Caco-2 (cell line): ENCODE measurements around the gene CARM1. TPM values are rescaled to one million over a fixed set of nuclear protein-coding genes. Genes with fewer than 3 reads are reported as not detected.

ENCODE experiments used
- BruUV-seq: library from RNA; stranded (reverse); fragments of 400-500 nt; replicated peaks from 2 replicates; lab custom pipeline; 2021; lab: Mats Ljungman, UMichigan
- CTCF ChIA-PET: fragments of 300-600 bp; sonication (Branson Sonifier 250); formaldehyde crosslinking; loops from one replicate; lab custom pipeline; 2022; ENCODE audit warnings: antibody characterized with exemption; lab: Charles Lee
- POLR2A ChIA-PET: fragments of 300-600 bp; sonication (Branson Sonifier 250); formaldehyde crosslinking; loops from one replicate; lab custom pipeline; 2022; ENCODE audit warnings: antibody characterized with exemption; lab: Charles Lee
- DNase-seq, 2 experiments: peaks; one replicate each; pipeline versions ENCODE4 v3.0.0 to v3.0.0-alpha.2; 2020 to 2022
- H3K27me3 ChIP-seq: replicated peaks from 2 replicates; pipeline ENCODE4 v1.6.0; 2011; ENCODE audit warnings: low read length; ENCODE audit not compliant: control insufficient read depth, insufficient read depth
- H3K36me3 ChIP-seq: 2 replicates; pipeline ENCODE4 v1.5.1; 2011; ENCODE audit warnings: low read length; ENCODE audit not compliant: control insufficient read depth, insufficient read depth
- H3K4me1 ChIP-seq: fragments of 250-450 bp; sonication (Bioruptor Pico); 2 replicates; pipeline ENCODE4 v1.5.1; 2020; ENCODE audit warnings: mild to moderate bottlenecking
- H3K4me3 ChIP-seq: 2 replicates; pipeline ENCODE4 v1.5.1; 2011; ENCODE audit warnings: low read depth, mild to moderate bottlenecking, control low read depth, low read length
- H3K9me3 ChIP-seq: fragments of 250-450 bp; sonication (Bioruptor Pico); 2 replicates; pipeline ENCODE4 v1.5.1; 2020; ENCODE audit warnings: mild to moderate bottlenecking, moderate library complexity
- H3K27ac Mint-ChIP-seq: one replicate; pipeline ENCODE4 v1.8.0; 2022; ENCODE audit warnings: mixed read lengths; ENCODE audit not compliant: unreplicated experiment
- H3K27me3 Mint-ChIP-seq: one replicate; pipeline ENCODE4 v1.8.0; 2022; ENCODE audit warnings: mixed read lengths; ENCODE audit not compliant: insufficient read depth, unreplicated experiment
- H3K36me3 Mint-ChIP-seq: one replicate; pipeline ENCODE4 v1.8.0; 2022; ENCODE audit warnings: mild to moderate bottlenecking, mixed read lengths; ENCODE audit not compliant: insufficient read depth, unreplicated experiment
- H3K4me1 Mint-ChIP-seq: one replicate; pipeline ENCODE4 v1.8.0; 2022; ENCODE audit warnings: low read depth, mixed read lengths; ENCODE audit not compliant: unreplicated experiment
- H3K4me3 Mint-ChIP-seq: one replicate; pipeline ENCODE4 v1.8.0; 2022; ENCODE audit warnings: mild to moderate bottlenecking, moderate library complexity, mixed read lengths; ENCODE audit not compliant: unreplicated experiment
- H3K9me3 Mint-ChIP-seq: one replicate; pipeline ENCODE4 v1.8.0; 2022; ENCODE audit warnings: mixed read lengths; ENCODE audit not compliant: unreplicated experiment
- intact Hi-C: fragments of 100-400 bp; cut with micrococcal nuclease; formaldehyde crosslinking; loops from one replicate; pipeline ENCODE4 v1.10.0; 2022; ENCODE audit not compliant: unreplicated experiment
- total RNA-seq: library from RNA; stranded (reverse); gene quantifications from 2 replicates; pipeline ENCODE4 v1.2.3, GENCODE V29; 2022
- TF ChIP-seq, protein P1 (sequence below), 2 experiments: fragments of 200-600 bp in 1 of 2; IDR thresholded peaks; 1 replicate in 1 of 2; 2 replicates in 1 of 2; pipeline versions ENCODE4 v1.5.1 to v1.8.0; 2011 to 2022; ENCODE audit warnings: antibody characterized with exemption in 1 of 2, control low read depth in 1 of 2, inconsistent platforms in 1 of 2, low read depth in 1 of 2, low read length in 1 of 2, mild to moderate bottlenecking in 1 of 2, moderate library complexity in 1 of 2; ENCODE audit not compliant: insufficient read depth in 1 of 2, severe bottlenecking in 1 of 2, unreplicated experiment in 1 of 2

The CARM1 gene
- total RNA-seq, 1 experiment from 2014 or later: 97.9 TPM

DNA sequence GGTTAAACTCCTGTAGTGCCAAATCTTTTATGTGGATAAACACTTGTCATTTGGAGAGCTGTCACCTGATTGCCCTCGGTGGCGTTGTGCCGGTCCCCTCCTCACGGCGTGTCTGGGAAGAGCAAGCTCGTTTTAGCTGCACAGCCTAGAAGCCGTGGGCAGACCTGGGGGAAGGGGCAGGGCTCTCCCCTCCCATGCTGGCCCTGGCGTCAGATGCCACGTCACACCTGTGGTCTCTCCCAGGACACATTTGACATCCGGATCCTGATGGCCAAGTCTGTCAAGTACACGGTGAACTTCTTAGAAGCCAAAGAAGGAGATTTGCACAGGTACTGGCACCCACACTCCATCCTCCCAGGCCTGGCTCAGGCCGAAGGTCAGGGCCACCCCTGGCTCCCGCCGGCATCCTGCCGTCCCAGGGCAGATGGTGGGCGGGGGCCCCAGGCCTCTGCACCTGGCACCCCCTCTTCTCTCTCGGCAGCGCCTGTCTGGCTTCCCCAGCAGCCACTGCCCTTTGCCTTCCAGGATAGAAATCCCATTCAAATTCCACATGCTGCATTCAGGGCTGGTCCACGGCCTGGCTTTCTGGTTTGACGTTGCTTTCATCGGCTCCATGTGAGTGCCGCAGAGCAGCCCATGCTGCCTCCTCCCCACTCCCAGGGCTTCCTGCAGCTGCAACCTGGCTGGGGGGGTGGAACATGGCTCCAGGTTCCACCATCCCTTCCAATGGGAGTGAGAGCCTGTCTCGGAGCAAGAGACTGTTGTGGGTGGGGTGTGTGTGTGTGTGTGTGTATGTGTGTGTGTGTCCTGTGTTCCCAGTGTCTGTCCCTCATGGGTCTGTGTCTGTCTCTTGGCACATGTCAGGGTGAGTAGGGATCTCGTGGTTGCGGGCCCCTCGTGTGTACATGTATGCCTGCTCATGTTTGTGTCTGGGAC, 48.3 kb downstream of the CARM1 start:
- DNase-seq: no peak
- Histone ChIP-seq H3K4me1 (no peaks in the 10 kb centered on the region), H3K27me3 (no peaks in the 10 kb centered on the region), H3K36me3 (peaks cover 4% of the 10 kb centered on the region), H3K9me3 (no peaks in the 10 kb centered on the region), H3K4me3 (no peak overlapping the region)
- no peaks in the 10 kb centered on the region for H3K4me1 Mint-ChIP-seq
- no peak overlapping the region for H3K27ac Mint-ChIP-seq
- intact Hi-C loops: no loop called here
- TF ChIP-seq, protein P1, sequence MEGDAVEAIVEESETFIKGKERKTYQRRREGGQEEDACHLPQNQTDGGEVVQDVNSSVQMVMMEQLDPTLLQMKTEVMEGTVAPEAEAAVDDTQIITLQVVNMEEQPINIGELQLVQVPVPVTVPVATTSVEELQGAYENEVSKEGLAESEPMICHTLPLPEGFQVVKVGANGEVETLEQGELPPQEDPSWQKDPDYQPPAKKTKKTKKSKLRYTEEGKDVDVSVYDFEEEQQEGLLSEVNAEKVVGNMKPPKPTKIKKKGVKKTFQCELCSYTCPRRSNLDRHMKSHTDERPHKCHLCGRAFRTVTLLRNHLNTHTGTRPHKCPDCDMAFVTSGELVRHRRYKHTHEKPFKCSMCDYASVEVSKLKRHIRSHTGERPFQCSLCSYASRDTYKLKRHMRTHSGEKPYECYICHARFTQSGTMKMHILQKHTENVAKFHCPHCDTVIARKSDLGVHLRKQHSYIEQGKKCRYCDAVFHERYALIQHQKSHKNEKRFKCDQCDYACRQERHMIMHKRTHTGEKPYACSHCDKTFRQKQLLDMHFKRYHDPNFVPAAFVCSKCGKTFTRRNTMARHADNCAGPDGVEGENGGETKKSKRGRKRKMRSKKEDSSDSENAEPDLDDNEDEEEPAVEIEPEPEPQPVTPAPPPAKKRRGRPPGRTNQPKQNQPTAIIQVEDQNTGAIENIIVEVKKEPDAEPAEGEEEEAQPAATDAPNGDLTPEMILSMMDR (IDR thresholded peaks at IDR 0.05; ENCODE audit: insufficient read depth in 1 of 2, low read depth in 1 of 2, low read length in 1 of 2, severe bottlenecking in 1 of 2, unreplicated experiment in 1 of 2): no peak
- no peak overlapping the region for H3K4me3 Mint-ChIP-seq
- H3K36me3 Mint-ChIP-seq: peaks cover 84% of the 10 kb centered on the region
- POLR2A ChIA-PET: no interaction called here
- H3K9me3 Mint-ChIP-seq: no peaks in the 10 kb centered on the region
- no peaks in the 10 kb centered on the region for H3K27me3 Mint-ChIP-seq
- CTCF ChIA-PET: no interaction called here
- no TSS peak for BruUV-seq

GRCh38 chr19:10920288-10920655, 48.9 kb downstream of the CARM1 start:
- no peaks in the 10 kb centered on the region for H3K4me1 Mint-ChIP-seq

GRCh38 chr19:10920781-10921180, 49.4 kb downstream of the CARM1 start:
- POLR2A ChIA-PET: no interaction called here
- Histone ChIP-seq H3K4me1 (no peaks in the 10 kb centered on the region), H3K27me3 (no peaks in the 10 kb centered on the region), H3K4me3 (no peak overlapping the region), H3K9me3 (no peaks in the 10 kb centered on the region), H3K36me3 (peaks cover 4% of the 10 kb centered on the region)
- peaks cover 90% of the 10 kb centered on the region for H3K36me3 Mint-ChIP-seq
- H3K27ac Mint-ChIP-seq: peak overlapping the region; percentile 19
- no peaks in the 10 kb centered on the region for H3K27me3 Mint-ChIP-seq
- DNase-seq: no peak
- intact Hi-C loops: no loop called here
- TF ChIP-seq, protein P1 (IDR thresholded peaks at IDR 0.05; ENCODE audit: insufficient read depth in 1 of 2, low read depth in 1 of 2, low read length in 1 of 2, severe bottlenecking in 1 of 2, unreplicated experiment in 1 of 2): no peak
- peak overlapping the region; percentile 23 for H3K4me3 Mint-ChIP-seq
- CTCF ChIA-PET: no interaction called here
- no peaks in the 10 kb centered on the region for H3K9me3 Mint-ChIP-seq
- no peaks in the 10 kb centered on the region for H3K4me1 Mint-ChIP-seq
- BruUV-seq: no TSS peak

More at GRCh38 chr19:10920288-10920655, 48.9 kb downstream of the CARM1 start:
- CTCF ChIA-PET: no interaction called here
- intact Hi-C loops: no loop called here
- Histone ChIP-seq H3K36me3 (peaks cover 4% of the 10 kb centered on the region), H3K4me3 (no peak overlapping the region), H3K27me3 (no peaks in the 10 kb centered on the region), H3K9me3 (no peaks in the 10 kb centered on the region), H3K4me1 (no peaks in the 10 kb centered on the region)
- POLR2A ChIA-PET: no interaction called here
- TF ChIP-seq, protein P1 (IDR thresholded peaks at IDR 0.05; ENCODE audit: insufficient read depth in 1 of 2, low read depth in 1 of 2, low read length in 1 of 2, severe bottlenecking in 1 of 2, unreplicated experiment in 1 of 2): no peak
- no peak overlapping the region for H3K4me3 Mint-ChIP-seq
- no peaks in the 10 kb centered on the region for H3K9me3 Mint-ChIP-seq
- no peaks in the 10 kb centered on the region for H3K27me3 Mint-ChIP-seq
- H3K27ac Mint-ChIP-seq: no peak overlapping the region
- H3K36me3 Mint-ChIP-seq: peaks cover 86% of the 10 kb centered on the region
- no TSS peak for BruUV-seq
- DNase-seq: no peak
